Ishikawa (cell line): Measurements from ENCODE around the gene COMMD1.

ENCODE experiments used
- EP300 ChIP-seq: IDR thresholded peaks from 2 replicates; pipeline ENCODE4 v1.6.1; 2012; ENCODE audit warnings: borderline replicate concordance
- RAD21 ChIP-seq: IDR thresholded peaks from 2 replicates; pipeline ENCODE4 v1.6.1; 2012; ENCODE audit warnings: low read depth
- ZBTB7A ChIP-seq: IDR thresholded peaks from 2 replicates; pipeline ENCODE4 v1.6.1; 2012; ENCODE audit warnings: low read depth

GRCh38 chr2:61961231-61961901, 55.9 kb downstream of the COMMD1 start:
- TF ChIP-seq RAD21 (no peak), ZBTB7A (no peak), EP300 (no peak)
